GM11168 (cell line): ENCODE results near the gene FLCN.
"Not testable (repeated sequence)": the region's sequence is repeated elsewhere in the genome, so short reads cannot be mapped to it uniquely, and the experiment has no call there.

ENCODE experiments used
- in situ Hi-C: fragments of 300-500 bp; cut with MboI; formaldehyde crosslinking; loops from one replicate; pipeline ENCODE4 v1.12.0; 2022; ENCODE audit warnings: low sequenced_read_pairs; ENCODE audit not compliant: unreplicated experiment

Gene FLCN

GRCh38 chr17:17188586-17188985, 48.4 kb downstream of the FLCN start:
- in situ Hi-C loops: no loop called here

DNA sequence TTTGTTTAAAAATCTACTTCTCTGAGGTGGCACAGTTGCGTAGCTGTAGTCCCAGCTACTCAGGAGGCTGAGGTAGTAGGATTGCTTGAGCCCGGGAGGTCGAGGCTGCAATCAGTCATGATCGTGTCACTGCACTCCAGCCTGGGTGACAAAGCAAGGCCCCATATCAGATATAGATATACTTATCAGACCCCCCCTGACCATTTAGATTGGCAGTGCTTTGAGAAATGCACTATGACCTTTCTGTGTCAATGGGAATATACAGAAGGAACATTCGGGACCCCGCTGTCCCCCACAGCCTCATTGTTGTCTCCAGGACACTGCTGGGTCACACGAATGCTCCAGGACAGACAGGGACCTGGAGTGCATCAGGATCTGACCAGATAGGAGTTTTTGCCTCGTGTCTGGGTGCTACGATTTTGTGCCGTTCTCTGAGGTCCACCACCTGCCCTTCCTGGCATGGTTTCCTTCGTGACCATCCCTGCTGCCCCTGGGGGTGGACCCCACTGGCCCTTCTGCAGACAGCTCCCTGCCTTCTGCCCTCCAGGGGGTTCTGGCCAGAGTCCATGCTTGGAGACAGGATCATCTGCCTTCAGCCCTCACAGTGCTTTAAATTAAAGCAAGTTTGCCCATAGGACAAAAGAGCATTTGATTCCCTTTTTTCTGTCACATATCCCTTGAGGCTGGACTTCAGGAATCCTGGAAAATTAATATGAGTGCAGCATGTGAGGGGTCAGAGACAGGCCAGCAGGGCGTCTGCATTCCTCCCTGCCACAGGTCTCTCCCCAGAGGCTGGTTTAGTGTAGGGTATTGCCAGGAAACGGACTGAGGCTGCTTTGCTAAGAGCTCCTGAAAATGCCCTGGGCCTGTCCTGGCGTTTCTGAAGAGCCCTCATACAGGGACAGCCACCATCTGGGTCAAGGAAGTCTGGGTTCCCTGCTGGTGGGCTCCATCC, 50.1 kb downstream of the FLCN start:
- in situ Hi-C loops: no loop called here

DNA sequence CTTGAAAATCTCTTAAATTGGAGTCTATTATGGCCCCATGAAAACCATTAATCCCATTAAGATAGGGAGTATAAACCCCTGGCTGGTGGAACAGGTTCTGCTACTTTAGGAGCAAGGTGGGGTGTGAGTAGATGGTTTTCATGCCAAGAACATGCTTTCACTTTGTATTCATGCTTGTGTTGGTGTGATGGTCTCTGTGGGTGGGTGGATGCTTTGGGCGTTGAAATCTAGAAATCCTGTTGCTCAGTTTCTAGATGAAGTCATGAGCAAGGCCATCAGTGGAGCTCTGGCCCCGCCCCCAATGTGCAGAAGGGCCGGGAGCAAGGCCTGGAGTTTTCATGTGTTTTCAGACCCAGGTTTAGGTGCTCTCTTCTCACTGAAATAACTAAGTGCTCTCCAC, 50.9 kb downstream of the FLCN start:
- in situ Hi-C loops: no loop called here

DNA sequence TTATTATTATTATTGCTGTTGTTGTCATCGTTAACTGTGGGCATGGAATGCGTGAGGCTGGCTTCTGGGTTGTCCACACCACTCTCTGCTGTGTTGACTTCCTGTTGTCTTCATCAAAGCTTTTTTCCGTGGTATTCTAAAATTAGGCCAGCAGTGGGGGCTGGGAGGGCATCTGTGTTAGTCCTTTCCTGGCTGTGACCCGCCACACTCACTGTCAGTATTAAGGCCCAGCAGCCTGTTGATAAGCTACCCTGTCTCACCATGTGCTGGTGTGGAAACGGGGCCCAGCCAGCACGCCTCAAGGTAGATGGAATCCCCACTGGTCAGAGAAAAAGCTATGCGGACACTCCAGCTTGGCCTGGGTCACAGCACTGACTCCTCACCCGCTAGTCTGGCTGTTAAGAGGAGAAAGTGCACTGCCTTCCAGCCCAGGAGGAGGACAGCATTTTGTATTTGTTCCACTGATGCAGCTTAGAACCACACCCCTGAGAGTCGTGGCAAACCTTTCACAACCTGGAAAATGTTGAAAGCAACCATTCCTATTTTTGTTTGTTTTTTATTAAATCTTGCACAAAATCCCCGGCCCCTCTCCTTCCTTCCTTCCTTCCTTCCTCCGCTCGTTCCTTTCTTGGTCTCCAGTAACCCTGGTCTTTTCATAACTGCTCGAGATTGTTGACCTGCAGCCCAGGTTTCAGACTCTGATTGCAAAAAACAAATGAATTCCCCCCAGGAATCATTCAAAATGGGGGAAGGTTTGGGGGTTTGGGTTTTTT, 51.8 kb downstream of the FLCN start:
- in situ Hi-C loops: not testable (repeated sequence)

GRCh38 chr17:17183744-17184143, 53.2 kb downstream of the FLCN start:
- in situ Hi-C loops: no loop called here

DNA sequence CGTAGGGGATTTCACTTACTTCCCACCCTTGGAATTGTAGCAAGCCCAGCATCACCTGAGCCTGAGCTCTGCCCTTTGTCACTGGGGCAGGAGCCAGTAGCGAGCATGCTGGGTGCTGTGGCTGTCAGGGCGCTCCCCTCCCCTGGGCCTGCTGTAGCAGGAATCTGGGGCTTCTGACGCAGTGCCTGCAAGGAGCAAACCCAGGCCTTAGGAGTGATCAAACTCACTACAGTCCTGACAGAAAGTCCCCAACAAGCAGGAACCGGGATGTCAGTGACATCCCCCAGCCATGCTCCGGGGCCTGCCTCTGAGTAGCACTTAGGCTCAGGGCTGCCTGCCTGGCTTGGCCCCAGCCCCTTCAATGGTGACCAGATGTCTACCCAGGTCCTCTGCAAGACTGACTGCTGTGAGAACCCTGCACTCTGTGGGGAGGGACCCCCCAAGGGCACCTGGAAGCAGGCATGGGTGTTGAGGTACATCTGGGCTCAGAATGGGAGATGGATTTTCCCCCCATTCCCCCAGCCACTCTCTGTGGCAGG, 54.3 kb downstream of the FLCN start:
- in situ Hi-C loops: no loop called here

DNA sequence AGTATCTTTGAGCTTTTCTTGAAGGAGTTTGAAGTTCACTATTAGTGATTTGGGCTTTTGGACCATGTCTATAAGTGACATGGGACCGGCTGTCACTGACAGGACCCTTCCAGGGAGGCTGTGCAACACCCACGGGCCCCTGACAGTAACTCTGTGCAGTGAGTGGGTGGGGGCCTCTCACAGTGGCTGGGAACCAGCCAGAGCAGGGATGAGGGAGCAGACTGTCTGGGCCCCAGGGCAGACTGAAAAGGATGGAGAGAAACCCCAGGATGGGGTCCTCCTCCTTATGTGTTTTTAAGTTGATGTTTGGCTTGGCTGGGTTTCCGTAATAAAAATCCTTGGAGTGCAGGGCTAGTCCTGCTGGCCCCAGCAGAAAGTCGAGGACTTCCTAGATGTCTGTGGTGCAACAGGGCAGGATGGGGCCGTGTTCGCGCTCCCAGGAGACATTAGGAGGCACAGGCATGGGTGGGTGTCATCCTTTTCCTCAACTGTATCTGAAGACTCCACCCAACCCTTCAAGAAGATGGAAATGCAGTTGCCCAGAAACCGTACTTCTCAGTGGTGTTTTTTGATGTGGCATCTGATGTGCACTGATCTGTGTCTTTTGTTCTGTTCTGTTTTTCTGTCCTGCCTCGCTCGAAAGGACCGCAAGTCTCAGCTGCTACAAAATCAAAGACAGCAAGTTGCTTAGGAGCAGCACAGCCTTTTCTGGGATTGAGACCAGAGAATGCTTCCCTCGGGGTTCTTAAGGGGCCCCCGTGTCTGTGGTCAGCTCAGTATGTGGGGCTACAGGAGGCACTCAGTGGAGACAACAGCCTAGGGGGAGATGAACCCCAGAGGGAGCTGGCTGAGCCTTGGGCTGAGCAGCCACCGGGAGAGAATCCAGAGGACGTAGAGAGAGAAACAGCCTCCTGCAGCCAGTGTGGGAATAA, 55.0 kb downstream of the FLCN start:
- in situ Hi-C loops: no loop called here

- in situ Hi-C loops: no loop called here
Measured at GRCh38 chr17:17180741-17181525, 56.0 kb downstream of the FLCN start.

- in situ Hi-C loops: no loop called here
Measured at GRCh38 chr17:17180141-17180603, 56.8 kb downstream of the FLCN start.

- in situ Hi-C loops: no loop called here
Measured at GRCh38 chr17:17179371-17179827, 57.6 kb downstream of the FLCN start.

- in situ Hi-C loops: no loop called here
Measured at GRCh38 chr17:17177176-17177575, 59.8 kb downstream of the FLCN start.

- in situ Hi-C loops: no loop called here
Measured at GRCh38 chr17:17176341-17176740, 60.6 kb downstream of the FLCN start.

- in situ Hi-C loops: no loop called here
Measured at GRCh38 chr17:17175917-17176316, 61.1 kb downstream of the FLCN start.

DNA sequence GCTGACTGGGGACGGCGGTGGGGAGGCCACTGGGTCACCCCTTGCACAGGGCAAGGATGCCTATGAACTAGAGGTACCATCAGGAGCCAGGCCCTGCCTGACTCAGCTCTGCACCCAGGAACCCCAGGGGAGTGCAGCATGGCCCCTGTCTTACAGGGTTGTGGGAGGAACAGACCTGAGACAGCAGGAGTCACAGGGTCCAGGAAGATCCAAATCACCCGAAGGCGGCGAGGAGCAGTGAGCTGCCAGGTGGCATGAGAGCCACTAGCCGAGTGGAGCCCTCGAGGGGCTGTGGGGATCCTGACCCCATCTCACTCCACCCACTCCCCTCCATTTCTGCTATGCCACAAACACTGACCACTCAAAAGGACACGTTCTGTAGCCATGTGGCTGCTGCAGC, 61.6 kb downstream of the FLCN start:
- in situ Hi-C loops: no loop called here

DNA sequence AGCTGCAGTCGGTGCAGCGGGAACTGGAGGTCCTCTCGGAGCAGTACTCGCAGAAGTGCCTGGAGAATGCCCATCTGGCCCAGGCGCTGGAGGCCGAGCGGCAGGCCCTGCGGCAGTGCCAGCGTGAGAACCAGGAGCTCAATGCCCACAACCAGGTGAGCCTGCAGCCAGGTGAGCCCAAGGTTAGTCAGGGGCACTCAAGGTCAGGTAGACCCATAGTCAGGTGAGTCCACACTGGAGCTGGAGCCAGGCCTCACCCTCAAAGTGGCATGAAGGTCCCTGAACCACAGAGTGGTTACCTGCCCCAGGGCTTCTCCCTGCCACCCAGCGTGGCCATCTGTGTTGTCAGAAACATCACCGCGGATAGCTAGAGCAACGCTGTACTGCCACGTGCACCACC, 63.0 kb downstream of the FLCN start:
- in situ Hi-C loops: no loop called here

DNA sequence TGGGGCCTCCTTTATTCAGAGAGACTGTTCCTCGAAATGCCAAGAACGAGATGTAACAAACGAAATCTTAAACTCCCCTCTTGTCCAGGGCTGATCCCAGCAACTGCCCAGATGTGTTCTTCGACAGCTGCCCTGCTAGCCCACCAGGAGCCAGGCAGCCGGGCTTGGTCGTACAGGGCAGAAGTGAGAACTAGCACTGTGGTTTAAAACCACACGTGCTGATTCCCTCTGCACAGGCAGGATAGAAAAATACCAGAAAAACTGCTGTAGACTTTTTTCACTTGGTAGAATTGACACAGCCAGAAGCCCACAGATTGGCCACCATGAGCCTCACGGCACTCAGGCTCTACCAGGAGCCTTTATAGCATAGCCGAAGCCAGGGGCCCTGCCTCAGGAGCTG, 64.0 kb downstream of the FLCN start:
- in situ Hi-C loops: no loop called here

DNA sequence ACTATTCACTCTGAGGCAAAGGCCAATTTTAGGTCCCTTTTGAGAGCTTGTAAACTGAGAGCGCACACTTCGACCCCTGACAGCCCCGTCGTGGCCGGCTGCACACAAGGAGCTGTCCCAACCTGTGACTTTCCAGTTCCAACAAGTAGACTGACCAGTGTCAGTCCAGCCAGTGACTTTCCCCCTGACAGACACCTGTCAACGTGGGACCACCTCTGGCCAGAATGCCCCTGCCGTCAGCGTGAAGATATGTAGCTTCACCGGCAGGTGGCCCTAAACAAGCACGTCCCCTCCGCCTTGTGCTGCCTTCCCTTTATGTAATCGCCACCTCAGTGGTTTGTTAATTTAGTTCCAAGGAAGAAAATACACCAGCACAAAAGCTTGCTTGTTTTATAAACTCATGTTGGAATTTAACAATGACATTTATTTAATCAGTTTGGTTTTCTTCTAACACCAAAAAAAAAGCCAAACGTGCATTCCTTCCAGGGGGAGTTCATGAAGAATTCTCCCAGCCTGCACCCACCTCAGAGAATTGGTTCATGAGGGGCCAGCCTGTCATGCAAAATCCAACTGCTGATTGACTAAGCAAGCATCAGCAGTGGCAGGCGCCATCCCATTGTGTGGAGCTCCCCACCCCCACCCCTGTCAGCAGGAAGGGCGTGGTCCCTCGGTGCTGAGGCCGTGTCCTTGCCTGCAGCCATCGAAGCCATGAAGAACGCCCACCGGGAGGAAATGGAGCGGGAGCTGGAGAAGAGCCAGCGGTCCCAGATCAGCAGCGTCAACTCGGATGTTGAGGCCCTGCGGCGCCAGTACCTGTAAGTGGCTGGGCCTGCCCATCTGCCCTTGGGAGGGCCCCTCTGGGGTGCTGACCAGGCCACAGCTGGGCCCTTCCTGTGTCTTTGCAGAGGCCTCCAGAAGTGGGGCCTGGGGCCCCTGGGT, 64.7 kb downstream of the FLCN start:
- in situ Hi-C loops: no loop called here

GRCh38 chr17:17171186-17171585, 65.8 kb downstream of the FLCN start:
- in situ Hi-C loops: no loop called here
